ENCODE data around the gene MYH8. TPM values are rescaled to one million over a fixed set of nuclear protein-coding genes. Genes with fewer than 3 reads are reported as not detected.

The MYH8 gene
- total RNA-seq, 4 donors from 2014 or later, result not detected

DNA sequence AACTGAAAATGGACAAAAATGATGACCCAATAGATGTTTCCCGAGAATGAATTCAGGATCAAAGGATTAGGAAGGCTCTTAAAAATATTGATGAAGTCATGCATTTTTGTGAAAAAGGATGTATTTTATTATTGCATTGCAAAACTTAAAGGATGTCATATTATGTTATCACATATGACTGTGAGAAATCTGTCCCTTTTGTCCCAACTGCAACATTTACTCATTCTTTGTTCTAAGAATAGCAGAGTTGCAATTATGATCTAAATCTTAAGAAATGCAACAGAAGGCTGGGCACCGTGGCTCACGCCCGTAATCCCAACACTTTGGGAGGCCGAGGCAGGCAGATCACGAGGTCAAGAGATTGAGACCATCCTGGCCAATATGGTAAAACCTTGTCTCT, 35.9 kb downstream of the MYH8 start:
- Histone ChIP-seq H3K9me3 (no peaks in the 10 kb centered on the region), H3K4me1 (no peaks in the 10 kb centered on the region), H3K36me3 (no peaks in the 10 kb centered on the region), H3K27me3 (peaks cover 0 to 3% of the 10 kb centered on the region in 2 donors), H3K27ac (no peak overlapping the region), H3K4me3 (no peak overlapping the region)
- DNase-seq, result no peak
- TF ChIP-seq POLR2A (IDR thresholded peaks at IDR 0.05), result no peak
- TF ChIP-seq, protein P1, sequence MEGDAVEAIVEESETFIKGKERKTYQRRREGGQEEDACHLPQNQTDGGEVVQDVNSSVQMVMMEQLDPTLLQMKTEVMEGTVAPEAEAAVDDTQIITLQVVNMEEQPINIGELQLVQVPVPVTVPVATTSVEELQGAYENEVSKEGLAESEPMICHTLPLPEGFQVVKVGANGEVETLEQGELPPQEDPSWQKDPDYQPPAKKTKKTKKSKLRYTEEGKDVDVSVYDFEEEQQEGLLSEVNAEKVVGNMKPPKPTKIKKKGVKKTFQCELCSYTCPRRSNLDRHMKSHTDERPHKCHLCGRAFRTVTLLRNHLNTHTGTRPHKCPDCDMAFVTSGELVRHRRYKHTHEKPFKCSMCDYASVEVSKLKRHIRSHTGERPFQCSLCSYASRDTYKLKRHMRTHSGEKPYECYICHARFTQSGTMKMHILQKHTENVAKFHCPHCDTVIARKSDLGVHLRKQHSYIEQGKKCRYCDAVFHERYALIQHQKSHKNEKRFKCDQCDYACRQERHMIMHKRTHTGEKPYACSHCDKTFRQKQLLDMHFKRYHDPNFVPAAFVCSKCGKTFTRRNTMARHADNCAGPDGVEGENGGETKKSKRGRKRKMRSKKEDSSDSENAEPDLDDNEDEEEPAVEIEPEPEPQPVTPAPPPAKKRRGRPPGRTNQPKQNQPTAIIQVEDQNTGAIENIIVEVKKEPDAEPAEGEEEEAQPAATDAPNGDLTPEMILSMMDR (IDR thresholded peaks at IDR 0.05), result no peak
- intact Hi-C loops (cut with DNase I; ENCODE audit: low total_unique reads), result no loop called here

DNA sequence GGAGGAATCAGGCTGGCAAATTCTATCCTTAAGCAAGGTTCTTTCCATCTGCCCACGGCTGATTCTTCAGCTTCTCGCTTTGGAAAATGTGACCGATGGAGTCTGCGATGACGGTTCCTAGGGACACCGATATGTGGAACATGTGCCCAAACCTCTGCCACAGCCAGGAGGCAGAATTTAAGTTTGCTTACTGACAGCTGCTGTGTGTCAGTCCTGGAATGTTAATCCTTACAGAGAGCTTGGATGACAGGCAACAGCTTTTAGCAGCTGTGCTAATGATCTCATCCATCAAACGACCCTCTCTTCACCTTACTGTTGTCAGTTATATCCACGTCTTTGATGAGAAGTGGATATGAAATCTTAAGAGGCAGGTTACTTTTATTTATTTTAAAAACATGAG, 37.6 kb downstream of the MYH8 start:
- TF ChIP-seq POLR2A (IDR thresholded peaks at IDR 0.05), result no peak
- TF ChIP-seq, protein P1 (IDR thresholded peaks at IDR 0.05), result no peak
- no peak overlapping the region for H3K4me3 ChIP-seq
- H3K4me1 ChIP-seq, result no peaks in the 10 kb centered on the region
- H3K27me3 ChIP-seq, result peaks cover 0 to 3% of the 10 kb centered on the region in 2 donors
- H3K36me3 ChIP-seq, result no peaks in the 10 kb centered on the region
- H3K9me3 ChIP-seq, result no peaks in the 10 kb centered on the region
- intact Hi-C loops (cut with DNase I; ENCODE audit: low total_unique reads), result no loop called here
- H3K27ac ChIP-seq, result no peak overlapping the region
- DNase-seq, result no peak

DNA sequence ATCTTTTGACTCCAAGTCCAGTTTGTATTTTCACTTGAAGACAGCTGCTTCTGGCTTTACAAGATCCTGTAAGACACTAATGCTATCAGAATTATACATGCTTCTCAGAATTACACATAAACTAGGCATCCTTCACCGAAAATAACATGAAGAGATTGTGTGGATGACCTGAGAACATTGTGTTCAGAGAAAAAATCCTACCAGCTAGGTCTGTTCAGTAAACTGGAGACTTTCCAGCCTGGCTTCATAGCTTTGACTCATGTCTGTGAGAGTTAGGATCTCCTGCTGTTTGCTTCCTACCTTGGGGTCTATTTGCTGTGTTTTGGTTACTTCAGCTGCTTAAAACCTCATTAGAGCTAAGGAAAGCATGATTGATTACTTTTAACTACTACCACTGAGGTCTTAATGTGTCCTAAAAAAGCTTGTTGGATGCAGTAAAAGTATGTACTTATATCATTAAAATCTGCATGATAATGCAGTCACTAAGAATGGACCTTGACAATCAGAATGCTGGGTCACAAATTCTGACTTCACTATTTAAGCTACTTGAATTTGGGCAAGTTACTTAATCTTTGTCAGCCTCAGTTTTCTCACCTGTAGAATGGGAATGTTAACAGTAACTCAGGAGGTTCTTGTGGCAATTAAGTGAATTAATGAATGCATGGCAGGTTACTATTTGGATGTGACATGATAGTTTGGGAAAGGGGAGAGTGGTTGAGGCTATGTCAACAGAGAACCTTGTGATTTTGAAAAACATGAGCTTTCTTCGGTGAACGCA, 40.9 kb downstream of the MYH8 start:
- Histone ChIP-seq H3K27me3 (peaks cover 0 to 3% of the 10 kb centered on the region in 2 donors), H3K27ac (no peak overlapping the region), H3K9me3 (no peaks in the 10 kb centered on the region), H3K4me1 (no peaks in the 10 kb centered on the region), H3K4me3 (no peak overlapping the region), H3K36me3 (no peaks in the 10 kb centered on the region)
- no peak for TF ChIP-seq POLR2A (IDR thresholded peaks at IDR 0.05)
- TF ChIP-seq, protein P1 (IDR thresholded peaks at IDR 0.05), result no peak
- intact Hi-C loops (cut with DNase I; ENCODE audit: low total_unique reads), result no loop called here
- DNase-seq, result no peak

DNA sequence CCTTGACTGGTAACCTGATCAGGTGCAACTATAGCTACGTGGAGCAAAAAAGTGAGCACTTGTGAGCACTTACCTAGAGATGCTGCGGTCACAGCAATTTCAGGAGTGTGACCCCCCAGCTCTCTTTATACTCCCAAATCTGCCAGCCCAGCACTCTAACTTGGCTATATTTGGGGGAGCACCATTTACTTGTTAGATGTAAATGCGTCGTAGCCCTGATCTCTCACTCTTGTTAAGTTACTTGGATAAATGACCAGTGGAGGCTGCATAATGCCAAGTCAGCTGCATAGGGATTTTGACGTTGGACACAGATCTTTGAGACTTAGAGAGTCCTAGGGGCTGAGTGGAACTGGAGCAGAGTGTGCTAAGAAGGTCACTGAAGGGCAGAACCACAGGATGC, 48.8 kb downstream of the MYH8 start, which contains the start of gene MYH13:
TSS of gene MYH13 (minus strand) at position 101 of the 400 bp plus-strand sequence. CDS start 8,476 bp downstream, outside the sequence.
- Histone ChIP-seq H3K27me3 (no peaks in the 10 kb centered on the region), H3K9me3 (no peaks in the 10 kb centered on the region), H3K4me1 (no peaks in the 10 kb centered on the region), H3K27ac (no peak within 1 kb of the TSS), H3K4me3 (no peak within 1 kb of the TSS), H3K36me3 (no peaks in the 10 kb centered on the region)
- TF ChIP-seq, protein P1 (IDR thresholded peaks at IDR 0.05), result no peak
- no peak for TF ChIP-seq POLR2A (IDR thresholded peaks at IDR 0.05)
- no peak for DNase-seq
- intact Hi-C loops (cut with DNase I; ENCODE audit: low total_unique reads), result no loop called here

DNA sequence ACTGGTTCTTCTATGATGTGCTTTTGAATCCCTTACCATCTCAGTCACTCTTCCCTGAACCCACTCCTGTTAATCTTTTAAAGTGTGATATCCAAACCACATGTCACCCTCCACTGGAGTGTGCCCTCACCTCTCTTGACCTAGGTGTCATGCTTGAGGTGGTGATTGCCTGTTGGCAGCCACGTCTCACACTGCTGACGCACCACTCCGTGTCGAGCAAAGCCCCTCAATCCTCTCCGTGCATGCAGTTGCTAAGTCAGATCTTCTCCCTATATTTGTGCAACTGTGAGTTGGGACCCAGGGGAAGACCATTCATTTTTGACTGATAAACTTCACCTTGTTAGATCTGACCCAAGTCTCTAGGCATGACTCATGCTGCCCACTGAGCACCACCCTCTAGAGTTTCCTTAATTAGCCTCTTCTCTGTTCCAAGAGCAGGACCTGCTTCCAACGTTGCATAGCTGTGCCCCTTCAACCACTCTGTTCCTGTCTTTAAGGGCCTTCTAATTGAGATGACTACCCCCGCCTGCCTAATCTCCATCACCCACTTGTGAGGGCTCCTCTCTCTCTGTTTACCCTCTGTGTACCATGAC, 51.6 kb downstream of the MYH8 start:
- H3K27me3 ChIP-seq, result no peaks in the 10 kb centered on the region
- H3K9me3 ChIP-seq, result no peaks in the 10 kb centered on the region
- H3K36me3 ChIP-seq, result no peaks in the 10 kb centered on the region
- H3K4me1 ChIP-seq, result no peaks in the 10 kb centered on the region
- no peak overlapping the region for H3K4me3 ChIP-seq
- DNase-seq, result no peak
- intact Hi-C loops (cut with DNase I; ENCODE audit: low total_unique reads), result no loop called here
- no peak overlapping the region for H3K27ac ChIP-seq
- TF ChIP-seq POLR2A (IDR thresholded peaks at IDR 0.05), result no peak
- TF ChIP-seq, protein P1 (IDR thresholded peaks at IDR 0.05), result no peak

All from uterus (tissue), 4 donors.